H1 (cell line): ENCODE measurements around the gene LRRC37B.
"Not testable (repeated sequence)": the region's sequence is repeated elsewhere in the genome, so short reads cannot be mapped to it uniquely, and the experiment has no call there.

Experiments
- CEBPB ChIP-seq: IDR thresholded peaks from 2 replicates; pipeline ENCODE4 v1.6.1; 2012; ENCODE audit warnings: low read depth, low read length
- MAFK ChIP-seq: IDR thresholded peaks from 2 replicates; pipeline ENCODE4 v1.6.1; 2012; ENCODE audit warnings: low read depth, mild to moderate bottlenecking, improper control_type of control experiment, low read length
- POLR2A ChIP-seq, 2 experiments: IDR thresholded peaks; 1 replicate in 1 of 2; 2 replicates in 1 of 2; pipeline ENCODE4 v1.6.1; 2011; ENCODE audit warnings: low read depth in 2 of 2, low read length in 2 of 2, mild to moderate bottlenecking in 2 of 2; ENCODE audit errors: control extremely low read depth in 1 of 2
- POLR2AphosphoS5 ChIP-seq: IDR thresholded peaks from 2 replicates; pipeline ENCODE4 v1.6.1; 2011; ENCODE audit warnings: low read depth, low read length
- RFX5 ChIP-seq: IDR thresholded peaks from 2 replicates; pipeline ENCODE4 v1.6.1; 2011; ENCODE audit warnings: low read depth, low read length, improper control_type of control experiment, borderline replicate concordance
- RXRA ChIP-seq: IDR thresholded peaks from 2 replicates; pipeline ENCODE4 v1.6.1; 2011; ENCODE audit warnings: low read depth, mild to moderate bottlenecking, low read length, moderate library complexity; ENCODE audit not compliant: insufficient read depth
- SP1 ChIP-seq: IDR thresholded peaks from 2 replicates; pipeline ENCODE4 v1.6.1; 2011; ENCODE audit warnings: low read depth, low read length
- SP2 ChIP-seq: IDR thresholded peaks from 2 replicates; pipeline ENCODE4 v1.6.1; 2012; ENCODE audit warnings: mild to moderate bottlenecking, low read length, inconsistent platforms
- YY1 ChIP-seq: IDR thresholded peaks from 2 replicates; pipeline ENCODE4 v1.6.1; 2011; ENCODE audit warnings: low read depth, mild to moderate bottlenecking, low read length
- TF ChIP-seq, protein P1 (sequence below): IDR thresholded peaks from 2 replicates; pipeline ENCODE4 v1.6.1; 2011; ENCODE audit warnings: low read length, improper control_type of control experiment
- TF ChIP-seq, protein P2 (sequence below), 3 experiments: IDR thresholded peaks; 1 replicate in 2 of 3; 2 replicates in 1 of 3; pipeline versions ENCODE4 v1.5.1 to v1.6.1; 2011; ENCODE audit warnings: low read length in 3 of 3, mild to moderate bottlenecking in 3 of 3, inconsistent platforms in 2 of 3, low read depth in 1 of 3, moderate library complexity in 1 of 3; ENCODE audit not compliant: insufficient read depth in 1 of 3; ENCODE audit errors: control extremely low read depth in 1 of 3
- TF ChIP-seq, protein P3 (sequence below): IDR thresholded peaks from 2 replicates; pipeline ENCODE4 v1.6.1; 2012; ENCODE audit warnings: inconsistent platforms

DNA sequence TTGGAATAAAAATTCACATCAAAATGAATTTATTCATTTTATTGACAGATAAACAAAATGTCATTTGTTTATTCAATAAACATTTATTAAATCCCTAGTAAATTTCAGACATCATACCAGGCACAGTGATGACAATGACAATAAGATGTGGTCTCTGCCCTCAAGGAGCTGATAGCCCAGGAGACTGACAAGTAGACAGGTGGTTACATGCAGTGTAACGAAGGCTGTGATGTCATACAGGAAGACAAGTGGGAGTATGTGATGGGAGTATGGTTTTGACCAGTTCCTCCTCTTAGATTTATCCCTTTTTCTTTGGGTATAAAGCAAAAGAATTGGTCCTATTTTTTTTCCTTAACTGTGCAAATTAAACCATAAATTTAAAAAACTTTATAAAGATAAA, 26.6 kb downstream of the LRRC37B start:
- TF ChIP-seq RXRA; RFX5; MAFK; YY1; SP1; CEBPB; SP2; POLR2A (IDR thresholded peaks at IDR 0.05; ENCODE audit: control extremely low read depth in 1 of 2, low read depth in 2 of 2, low read length in 2 of 2); POLR2AphosphoS5: not testable (repeated sequence)
- TF ChIP-seq, protein P1, sequence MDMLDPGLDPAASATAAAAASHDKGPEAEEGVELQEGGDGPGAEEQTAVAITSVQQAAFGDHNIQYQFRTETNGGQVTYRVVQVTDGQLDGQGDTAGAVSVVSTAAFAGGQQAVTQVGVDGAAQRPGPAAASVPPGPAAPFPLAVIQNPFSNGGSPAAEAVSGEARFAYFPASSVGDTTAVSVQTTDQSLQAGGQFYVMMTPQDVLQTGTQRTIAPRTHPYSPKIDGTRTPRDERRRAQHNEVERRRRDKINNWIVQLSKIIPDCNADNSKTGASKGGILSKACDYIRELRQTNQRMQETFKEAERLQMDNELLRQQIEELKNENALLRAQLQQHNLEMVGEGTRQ: not testable (repeated sequence)
- TF ChIP-seq, protein P2, sequence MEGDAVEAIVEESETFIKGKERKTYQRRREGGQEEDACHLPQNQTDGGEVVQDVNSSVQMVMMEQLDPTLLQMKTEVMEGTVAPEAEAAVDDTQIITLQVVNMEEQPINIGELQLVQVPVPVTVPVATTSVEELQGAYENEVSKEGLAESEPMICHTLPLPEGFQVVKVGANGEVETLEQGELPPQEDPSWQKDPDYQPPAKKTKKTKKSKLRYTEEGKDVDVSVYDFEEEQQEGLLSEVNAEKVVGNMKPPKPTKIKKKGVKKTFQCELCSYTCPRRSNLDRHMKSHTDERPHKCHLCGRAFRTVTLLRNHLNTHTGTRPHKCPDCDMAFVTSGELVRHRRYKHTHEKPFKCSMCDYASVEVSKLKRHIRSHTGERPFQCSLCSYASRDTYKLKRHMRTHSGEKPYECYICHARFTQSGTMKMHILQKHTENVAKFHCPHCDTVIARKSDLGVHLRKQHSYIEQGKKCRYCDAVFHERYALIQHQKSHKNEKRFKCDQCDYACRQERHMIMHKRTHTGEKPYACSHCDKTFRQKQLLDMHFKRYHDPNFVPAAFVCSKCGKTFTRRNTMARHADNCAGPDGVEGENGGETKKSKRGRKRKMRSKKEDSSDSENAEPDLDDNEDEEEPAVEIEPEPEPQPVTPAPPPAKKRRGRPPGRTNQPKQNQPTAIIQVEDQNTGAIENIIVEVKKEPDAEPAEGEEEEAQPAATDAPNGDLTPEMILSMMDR (IDR thresholded peaks at IDR 0.05; ENCODE audit: control extremely low read depth in 1 of 3, insufficient read depth in 1 of 3, low read depth in 1 of 3, low read length in 3 of 3): not testable (repeated sequence)
- TF ChIP-seq, protein P3, sequence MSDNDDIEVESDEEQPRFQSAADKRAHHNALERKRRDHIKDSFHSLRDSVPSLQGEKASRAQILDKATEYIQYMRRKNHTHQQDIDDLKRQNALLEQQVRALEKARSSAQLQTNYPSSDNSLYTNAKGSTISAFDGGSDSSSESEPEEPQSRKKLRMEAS: not testable (repeated sequence)
